Thoracic aorta (tissue), 2 donors: ENCODE results near the gene PRKD1. TPM values are rescaled to one million over a fixed set of nuclear protein-coding genes. Genes with fewer than 3 reads are reported as not detected.

ENCODE experiments used
- ATAC-seq: fragments of 150-250 bp; one replicate; pipeline ENCODE4 v1.8.0; 2017; ENCODE audit warnings: low read depth; ENCODE audit not compliant: insufficient number of reproducible peaks, low FRiP score
- DNase-seq: peaks from one replicate; pipeline ENCODE4 v3.0.0-alpha.2; 2020; ENCODE audit warnings: low spot score
- H3K27ac ChIP-seq, 2 donors: fragments of 200-600 bp; sonication (generic); 1 replicate in 1 of 2; 2 replicates in 1 of 2; pipeline ENCODE4 v1.5.1; 2016; ENCODE audit warnings: mild to moderate bottlenecking in 2 of 2, moderate library complexity in 2 of 2
- H3K27me3 ChIP-seq: fragments of 200-600 bp; sonication (generic); replicated peaks from 2 replicates; pipeline ENCODE4 v1.6.0; 2016; ENCODE audit warnings: mild to moderate bottlenecking; ENCODE audit not compliant: insufficient read depth
- H3K36me3 ChIP-seq: fragments of 200-600 bp; sonication (generic); one replicate; pipeline ENCODE4 v1.5.1; 2016
- H3K4me1 ChIP-seq, 2 donors: fragments of 200-600 bp; sonication (generic); 1 replicate in 1 of 2; 2 replicates in 1 of 2; pipeline versions ENCODE4 v1.5.1 to v1.6.0; 2016; ENCODE audit warnings: low read depth in 2 of 2, mild to moderate bottlenecking in 1 of 2; ENCODE audit not compliant: control insufficient read depth in 1 of 2
- H3K4me3 ChIP-seq: fragments of 200-600 bp; sonication (generic); 2 replicates; pipeline ENCODE4 v1.5.1; 2016; ENCODE audit warnings: mild to moderate bottlenecking
- H3K9me3 ChIP-seq: fragments of 200-600 bp; sonication (generic); 2 replicates; pipeline ENCODE4 v1.5.1; 2016
- CTCF ChIP-seq: fragments of 200-600 bp; sonication (generic); IDR thresholded peaks from one replicate; pipeline ENCODE4 v1.5.1; 2019; ENCODE audit warnings: antibody characterized with exemption
- total RNA-seq, 2 donors: library from RNA; depleted of rRNA; stranded (reverse); fragments of >200 nt; gene quantifications; one replicate each; pipeline versions ENCODE4 v1.1.0 to v1.2.3, GENCODE V29; 2016

The PRKD1 gene
- total RNA-seq, 2 donors from 2014 or later: 34.0 to 38.4 TPM

- TF ChIP-seq CTCF: no peak
- peaks cover 13 to 30% of the 10 kb centered on the region in 2 donors for H3K4me1 ChIP-seq
- ATAC-seq: no peak
- H3K27me3 ChIP-seq: no peaks in the 10 kb centered on the region
- H3K36me3 ChIP-seq: no peaks in the 10 kb centered on the region
- no peak overlapping the region for H3K4me3 ChIP-seq
- no peaks in the 10 kb centered on the region for H3K9me3 ChIP-seq
- no peak overlapping the region for H3K27ac ChIP-seq
- no peak for DNase-seq
Observed at GRCh38 chr14:29687866-29688265, 239.8 kb downstream of the PRKD1 start.

DNA sequence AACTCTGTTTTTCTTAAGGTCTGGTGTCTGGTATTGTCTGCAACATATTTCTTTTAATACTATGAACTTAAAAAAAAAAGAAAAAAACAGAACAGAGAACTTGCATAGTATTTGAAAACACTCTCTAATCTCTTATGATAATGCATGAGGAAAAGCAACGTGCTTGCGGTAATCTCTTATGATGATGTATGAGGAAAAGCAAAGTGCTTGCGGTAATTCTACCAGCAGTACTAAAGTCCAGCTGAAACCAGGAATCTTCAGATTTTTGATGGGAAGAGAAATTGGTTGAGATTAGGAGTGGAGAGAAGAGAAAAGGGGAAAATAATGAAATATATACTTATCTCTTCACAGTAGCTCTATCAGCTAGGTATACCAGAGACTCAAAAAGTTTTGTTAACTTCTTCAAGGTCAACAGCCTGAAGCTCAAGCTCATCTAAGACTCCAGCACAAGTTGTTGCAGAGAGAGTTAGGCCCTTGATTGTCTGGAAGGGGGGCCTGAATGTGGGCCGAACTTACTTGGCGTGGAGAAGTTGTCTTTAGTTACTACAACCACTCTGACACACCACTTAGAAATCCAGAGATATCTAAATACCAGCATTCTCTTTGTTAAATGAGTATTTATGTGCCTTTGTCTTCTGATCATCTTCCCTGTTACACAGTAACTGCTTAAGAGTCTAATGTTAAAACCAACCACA, 240.4 kb downstream of the PRKD1 start:
- ATAC-seq (no peak), DNase-seq (no peak)
- no peak for TF ChIP-seq CTCF
- Histone ChIP-seq H3K27me3 (no peaks in the 10 kb centered on the region), H3K9me3 (no peaks in the 10 kb centered on the region), H3K4me3 (no peak overlapping the region), H3K36me3 (no peaks in the 10 kb centered on the region), H3K27ac (no peak overlapping the region), H3K4me1 (peaks cover 19 to 37% of the 10 kb centered on the region in 2 donors)

DNA sequence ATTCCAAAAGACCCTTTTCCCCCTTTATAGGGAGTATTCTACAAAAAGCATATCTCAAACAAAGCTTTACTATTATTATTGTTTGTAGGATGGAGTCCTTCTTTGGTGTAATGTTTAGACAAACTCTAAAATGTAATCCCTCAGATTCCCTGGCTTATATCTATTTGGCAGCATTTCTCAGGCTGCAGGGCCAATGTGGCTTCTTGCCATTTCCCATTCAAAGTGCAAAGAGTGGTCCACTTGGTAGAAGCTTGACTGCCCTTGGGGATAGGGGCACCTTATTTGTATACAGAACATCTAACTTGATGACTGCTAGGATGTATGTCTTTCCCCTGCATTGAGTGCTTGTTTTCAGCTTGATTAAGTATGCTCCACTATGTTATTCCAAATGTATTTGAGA, 242.7 kb downstream of the PRKD1 start:
- no peak for DNase-seq
- Histone ChIP-seq H3K36me3 (no peaks in the 10 kb centered on the region), H3K9me3 (no peaks in the 10 kb centered on the region), H3K27ac (no peak overlapping the region), H3K27me3 (no peaks in the 10 kb centered on the region), H3K4me1 (peaks cover 35 to 56% of the 10 kb centered on the region in 2 donors), H3K4me3 (no peak overlapping the region)
- no peak for ATAC-seq
- no peak for TF ChIP-seq CTCF

GRCh38 chr14:29682789-29683188, 244.9 kb downstream of the PRKD1 start:
- DNase-seq: no peak
- TF ChIP-seq CTCF: no peak
- Histone ChIP-seq H3K4me1 (peaks cover 33 to 53% of the 10 kb centered on the region in 2 donors), H3K4me3 (no peak overlapping the region), H3K27ac (no peak overlapping the region), H3K9me3 (no peaks in the 10 kb centered on the region), H3K36me3 (no peaks in the 10 kb centered on the region), H3K27me3 (no peaks in the 10 kb centered on the region)
- no peak for ATAC-seq

- Histone ChIP-seq H3K36me3 (no peaks in the 10 kb centered on the region), H3K4me1 (peaks cover 32 to 45% of the 10 kb centered on the region in 2 donors), H3K4me3 (no peak overlapping the region), H3K27me3 (no peaks in the 10 kb centered on the region), H3K27ac (peak overlapping the region in 1 of 2 donors; percentile 2), H3K9me3 (no peaks in the 10 kb centered on the region)
- DNase-seq (no peak), ATAC-seq (no peak)
- no peak for TF ChIP-seq CTCF
Observed at GRCh38 chr14:29681316-29681715, 246.3 kb downstream of the PRKD1 start.
